ENCODE measurements around the gene TMEM255A. TPM values are rescaled to one million over a fixed set of nuclear protein-coding genes. Genes with fewer than 3 reads are reported as not detected.

The TMEM255A gene
- 0.15 to 0.39 TPM (median 0.28 TPM) in 5 replicates for total RNA-seq (2022; extraction: Qiagen RNA extraction)

GRCh38 chrX:120310861-120311726, at the start of gene TMEM255A:
TSS of gene TMEM255A (minus strand) at chrX:120311461. CDS start at chrX:120311309, 152 bp downstream.

GRCh38 chrX:120250522-120251271, 60.6 kb downstream of the TMEM255A start, which contains the start of gene ZBTB33:
TSS of gene ZBTB33 (plus strand) at chrX:120250812. CDS start at chrX:120253416, 2,604 bp downstream.

Other genes with a start within 250 kb of the TMEM255A start
- not detected in 5 replicates for gene RHOXF2B, start 233.8 kb downstream of the TMEM255A start, total RNA-seq (2022; extraction: Qiagen RNA extraction)
- not detected in 5 replicates for gene RHOXF1, start 195.5 kb downstream of the TMEM255A start, total RNA-seq (2022; extraction: Qiagen RNA extraction)
- not detected in 5 replicates for gene RHOXF2, start 152.8 kb downstream of the TMEM255A start, total RNA-seq (2022; extraction: Qiagen RNA extraction)
- 8.1 to 12.4 TPM (median 10.9 TPM) in 5 replicates for gene ZBTB33, start 60.6 kb downstream of the TMEM255A start, total RNA-seq (2022; extraction: Qiagen RNA extraction)
- gene ATP1B4, start 50.6 kb upstream of the TMEM255A start, total RNA-seq (2022; extraction: Qiagen RNA extraction) = 0.04 TPM in 2 of 5 replicates, not detected in the others
- 84.8 to 109 TPM (median 100 TPM) in 5 replicates for gene LAMP2, start 157.8 kb upstream of the TMEM255A start, total RNA-seq (2022; extraction: Qiagen RNA extraction)
- gene CUL4B, start 249.5 kb upstream of the TMEM255A start, total RNA-seq (2022; extraction: Qiagen RNA extraction) = 37.9 to 50.6 TPM (median 48.8 TPM) in 5 replicates